LNCaP clone FGC (cell line): ENCODE results near the gene UQCC2.

Experiments used
- DNase-seq: peaks from one replicate; pipeline ENCODE4 v3.0.0-alpha.2; 2011; ENCODE audit warnings: low read depth
- H3K4me3 ChIP-seq: 2 replicates; pipeline ENCODE4 v1.5.1; 2011; ENCODE audit warnings: mild to moderate bottlenecking, low read depth, low read length, control low read depth
- CTCF ChIP-seq: IDR thresholded peaks from 2 replicates; pipeline ENCODE4 v1.5.1; 2012; ENCODE audit warnings: mild to moderate bottlenecking; ENCODE audit not compliant: control insufficient read depth, insufficient read depth; ENCODE audit errors: extremely low read depth

Gene UQCC2

GRCh38 chr6:33670971-33671743 lies 40.3 kb downstream of the UQCC2 start:
- DNase-seq = no peak
- no peak overlapping the region for H3K4me3 ChIP-seq
- TF ChIP-seq CTCF = no peak

DNA sequence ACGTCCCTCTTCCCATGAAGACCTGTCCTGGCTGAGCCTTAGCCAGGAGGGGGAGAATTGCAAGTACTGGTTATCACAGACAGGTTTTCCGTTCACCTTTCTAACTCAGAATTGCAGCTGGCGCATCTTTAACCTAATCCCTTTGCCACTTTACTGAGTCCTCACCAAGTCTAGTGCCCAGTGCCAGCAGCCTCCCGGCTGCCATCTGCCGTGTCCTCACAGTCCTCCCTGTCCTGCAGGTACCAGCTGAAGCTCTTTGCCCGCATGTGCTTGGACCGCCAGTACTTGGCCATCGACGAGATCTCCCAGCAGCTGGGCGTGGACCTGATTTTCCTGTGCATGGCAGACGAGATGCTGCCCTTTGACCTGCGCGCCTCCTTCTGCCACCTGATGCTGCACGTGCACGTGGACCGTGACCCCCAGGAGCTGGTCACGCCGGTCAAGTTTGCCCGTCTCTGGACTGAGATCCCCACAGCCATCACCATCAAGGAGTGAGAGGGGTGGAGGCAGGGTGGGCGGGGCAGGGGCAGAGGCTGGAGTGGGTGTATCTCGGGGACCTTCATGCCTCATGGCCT lies 41.3 kb downstream of the UQCC2 start:
- no peak for DNase-seq
- no peak overlapping the region for H3K4me3 ChIP-seq
- TF ChIP-seq CTCF = no peak

- no peak for TF ChIP-seq CTCF
- H3K4me3 ChIP-seq = no peak overlapping the region
- DNase-seq = no peak
These were observed 42.6 kb downstream of the UQCC2 start for GRCh38 chr6:33668914-33669313.

GRCh38 chr6:33668328-33668727 lies 43.2 kb downstream of the UQCC2 start:
- H3K4me3 ChIP-seq = no peak overlapping the region
- DNase-seq = no peak
- no peak for TF ChIP-seq CTCF

GRCh38 chr6:33667776-33668175 lies 43.7 kb downstream of the UQCC2 start:
- no peak for TF ChIP-seq CTCF
- H3K4me3 ChIP-seq = no peak overlapping the region
- no peak for DNase-seq

DNA sequence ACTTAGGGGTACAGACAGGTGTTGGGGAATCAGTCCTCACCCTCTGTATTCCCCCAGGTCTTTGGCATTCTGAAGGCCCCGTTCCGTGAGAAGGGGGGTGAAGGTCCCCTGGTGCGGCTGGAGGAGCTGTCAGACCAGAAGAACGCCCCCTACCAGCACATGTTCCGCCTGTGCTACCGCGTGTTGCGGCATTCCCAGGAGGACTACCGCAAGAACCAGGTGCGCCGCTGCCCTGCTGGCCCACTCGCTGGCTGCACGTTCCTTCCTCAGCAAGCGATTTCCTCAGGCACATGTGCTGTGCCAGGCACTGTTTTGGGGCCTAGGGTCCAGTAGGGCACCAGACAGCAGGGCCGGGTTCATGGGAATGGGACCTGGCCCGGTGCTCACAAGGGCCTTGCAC lies 44.4 kb downstream of the UQCC2 start:
- DNase-seq = no peak
- no peak overlapping the region for H3K4me3 ChIP-seq
- TF ChIP-seq CTCF = no peak

GRCh38 chr6:33665957-33666356 lies 45.5 kb downstream of the UQCC2 start:
- no peak for DNase-seq
- no peak overlapping the region for H3K4me3 ChIP-seq
- no peak for TF ChIP-seq CTCF
